ENCODE measurements around the gene S100A3.
"Not testable (repeated sequence)": the region's sequence is repeated elsewhere in the genome, so short reads cannot be mapped to it uniquely, and the experiment has no call there.

The S100A3 gene

GRCh38 chr1:153548722-153549688 lies at the start of gene S100A3:
S100A3 (minus strand) TSS chr1:153549258; CDS start chr1:153548485, 773 bp downstream.
- DNase-seq = peak; percentile 82

GRCh38 chr1:153598309-153599172 lies 49.5 kb upstream of the S100A3 start:
- DNase-seq = no peak

- DNase-seq = no peak
Measured at GRCh38 chr1:153597206-153597605, 48.1 kb upstream of the S100A3 start.

- DNase-seq = no peak
Measured at GRCh38 chr1:153592748-153593147, 43.7 kb upstream of the S100A3 start.

- DNase-seq = no peak
Measured at GRCh38 chr1:153588482-153588881, 39.4 kb upstream of the S100A3 start.

- not testable (repeated sequence) for DNase-seq
Measured at GRCh38 chr1:153588033-153588432, 39.0 kb upstream of the S100A3 start.

- no peak for DNase-seq
Measured at GRCh38 chr1:153587314-153587713, 38.3 kb upstream of the S100A3 start.

- no peak for DNase-seq
Measured at GRCh38 chr1:153586347-153586746, 37.3 kb upstream of the S100A3 start.

- no peak for DNase-seq
Measured at GRCh38 chr1:153585006-153585405, 35.9 kb upstream of the S100A3 start.

GRCh38 chr1:153583976-153584375 lies 34.9 kb upstream of the S100A3 start:
- DNase-seq = no peak

- DNase-seq = not testable (repeated sequence)
Measured at GRCh38 chr1:153583514-153583913, 34.5 kb upstream of the S100A3 start.

GRCh38 chr1:153582836-153583235 lies 33.8 kb upstream of the S100A3 start:
- not testable (repeated sequence) for DNase-seq

- no peak for DNase-seq
Measured at GRCh38 chr1:153578936-153579335, 29.9 kb upstream of the S100A3 start.

- no peak for DNase-seq
Measured at GRCh38 chr1:153578490-153578889, 29.4 kb upstream of the S100A3 start.

- DNase-seq = no peak
Measured at GRCh38 chr1:153577624-153578051, 28.6 kb upstream of the S100A3 start.

GRCh38 chr1:153577138-153577537 lies 28.1 kb upstream of the S100A3 start:
- DNase-seq = no peak

GRCh38 chr1:153575497-153575896 lies 26.4 kb upstream of the S100A3 start:
- DNase-seq = not testable (repeated sequence)

GRCh38 chr1:153575081-153575491 lies 26.0 kb upstream of the S100A3 start:
- DNase-seq = not testable (repeated sequence)

GRCh38 chr1:153573351-153573750 lies 24.3 kb upstream of the S100A3 start:
- DNase-seq = no peak

GRCh38 chr1:153572569-153573015 lies 23.5 kb upstream of the S100A3 start:
- DNase-seq = peak; percentile 65

GRCh38 chr1:153571706-153572105 lies 22.6 kb upstream of the S100A3 start:
- DNase-seq = no peak

- DNase-seq = no peak
Measured at GRCh38 chr1:153570874-153571273, 21.8 kb upstream of the S100A3 start.

- DNase-seq = no peak
Measured at GRCh38 chr1:153569465-153569864, 20.4 kb upstream of the S100A3 start.
